K562 (cell line): Measurements from ENCODE around the gene PTGER3. TPM values are rescaled to one million over a fixed set of nuclear protein-coding genes. Genes with fewer than 3 reads are reported as not detected.
"Not testable (repeated sequence)": the region's sequence is repeated elsewhere in the genome, so short reads cannot be mapped to it uniquely, and the experiment has no call there.

Experiments used
- NR2C1 ChIP-seq, 2 experiments: fragments of 450-650 bp; IDR thresholded peaks; 2 replicates each; pipeline ENCODE4 v1.6.1; 2017; ENCODE audit warnings: mild to moderate bottlenecking in 2 of 2, antibody characterized with exemption in 1 of 2, inconsistent platforms in 1 of 2, missing compliant biosample characterization in 1 of 2, missing genetic modification characterization in 1 of 2
- ZBTB17 ChIP-seq: fragments of 450-650 bp; formaldehyde crosslinking; IDR thresholded peaks from 2 replicates; pipeline ENCODE4 v1.4.0; 2020; ENCODE audit warnings: mild to moderate bottlenecking
- ZNF41 ChIP-seq: fragments of 250-450 bp; sonication (Bioruptor Pico); conservative IDR thresholded peaks from 2 replicates; pipeline ENCODE4 v1.4.0; 2020; ENCODE audit warnings: mild to moderate bottlenecking
- polyA plus RNA-seq, 8 experiments: library from polyadenylated mRNA; depleted of rRNA in 4 of 8; stranded (reverse) in 5 of 8; unstranded in 3 of 8; fragments of >200 nt; fragmentation: Nextera tagmentation in 2 of 8; fragmentation: Illumina TruSeq in 1 of 8; extraction: Ambion mirVana in 2 of 8; extraction: Trizol in 1 of 8; gene quantifications; 2 replicates each; pipeline versions ENCODE4 v1.2.1 to v1.2.3, GENCODE V29; 2011 to 2014; ENCODE audit warnings: inconsistent platforms in 1 of 8, missing spikeins in 1 of 8
- total RNA-seq, 7 experiments: library from RNA; depleted of rRNA in 6 of 7; stranded (reverse); fragments of >200 nt in 6 of 7; fragmentation: Illumina TruSeq in 2 of 7; extraction: Trizol in 2 of 7; gene quantifications; 2 replicates each; pipeline versions ENCODE4 v1.2.1 to v1.2.3, GENCODE V29; 2011 to 2021; ENCODE audit warnings: low replicate concordance in 1 of 7
- TF ChIP-seq, protein P1 (sequence below), 3 experiments: fragments of 200-800 bp in 1 of 3; fragments of 250-450 bp in 1 of 3; fragments of 450-650 bp in 1 of 3; sonication (Bioruptor Pico) in 1 of 3; sonication (Bioruptor generic) in 1 of 3; formaldehyde crosslinking in 1 of 3; IDR thresholded peaks; 2 replicates each; pipeline versions ENCODE4 v1.6.1 to v1.8.0; 2016 to 2022; ENCODE audit warnings: mild to moderate bottlenecking in 2 of 3, missing genetic modification characterization in 2 of 3, missing compliant biosample characterization in 1 of 3, moderate library complexity in 1 of 3
- TF ChIP-seq, protein P2 (sequence below): fragments of 450-650 bp; IDR thresholded peaks from 2 replicates; pipeline ENCODE4 v1.6.1; 2017; ENCODE audit warnings: antibody characterized with exemption, mild to moderate bottlenecking
- TF ChIP-seq, protein P3 (sequence below), 2 experiments: IDR thresholded peaks in 1 of 2; conservative IDR thresholded peaks in 1 of 2; 2 replicates each; pipeline ENCODE4 v1.6.1; 2016; ENCODE audit warnings: low read depth in 2 of 2, mild to moderate bottlenecking in 1 of 2, missing compliant biosample characterization in 1 of 2, missing genetic modification characterization in 1 of 2, moderate library complexity in 1 of 2
- TF ChIP-seq, protein P4 (sequence below): sonication (generic); IDR thresholded peaks from 2 replicates; pipeline ENCODE4 v1.6.1; 2016

The PTGER3 gene
- total and polyA plus RNA-seq, 9 of the 15 experiments (the other 6 are each of a cell fraction or from before 2014, with no cell fraction given), result 3.8 to 28.5 (median 14.2) TPM

DNA sequence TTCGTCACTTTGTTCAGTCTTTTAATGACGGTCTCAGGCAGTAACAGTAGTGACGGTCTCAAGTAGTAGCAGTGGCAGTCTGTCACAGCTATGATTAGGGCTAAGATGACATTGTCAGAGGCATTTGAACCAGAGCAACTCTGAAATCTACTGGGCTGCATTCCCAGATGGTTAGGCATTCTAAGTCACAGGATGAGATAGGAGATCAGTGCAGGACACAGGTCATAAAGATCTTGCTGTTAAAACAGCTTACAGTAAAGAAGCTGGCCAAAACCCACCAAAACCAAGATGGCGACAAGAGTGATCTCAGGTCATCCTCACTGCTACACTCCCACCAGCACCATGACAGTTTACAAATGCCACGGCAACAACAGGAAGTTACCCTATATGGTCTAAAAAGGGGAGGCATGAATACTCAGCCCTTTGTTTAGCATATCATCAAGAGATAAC lies 61.8 kb downstream of the PTGER3 start (continued):
- TF ChIP-seq, protein P1, sequence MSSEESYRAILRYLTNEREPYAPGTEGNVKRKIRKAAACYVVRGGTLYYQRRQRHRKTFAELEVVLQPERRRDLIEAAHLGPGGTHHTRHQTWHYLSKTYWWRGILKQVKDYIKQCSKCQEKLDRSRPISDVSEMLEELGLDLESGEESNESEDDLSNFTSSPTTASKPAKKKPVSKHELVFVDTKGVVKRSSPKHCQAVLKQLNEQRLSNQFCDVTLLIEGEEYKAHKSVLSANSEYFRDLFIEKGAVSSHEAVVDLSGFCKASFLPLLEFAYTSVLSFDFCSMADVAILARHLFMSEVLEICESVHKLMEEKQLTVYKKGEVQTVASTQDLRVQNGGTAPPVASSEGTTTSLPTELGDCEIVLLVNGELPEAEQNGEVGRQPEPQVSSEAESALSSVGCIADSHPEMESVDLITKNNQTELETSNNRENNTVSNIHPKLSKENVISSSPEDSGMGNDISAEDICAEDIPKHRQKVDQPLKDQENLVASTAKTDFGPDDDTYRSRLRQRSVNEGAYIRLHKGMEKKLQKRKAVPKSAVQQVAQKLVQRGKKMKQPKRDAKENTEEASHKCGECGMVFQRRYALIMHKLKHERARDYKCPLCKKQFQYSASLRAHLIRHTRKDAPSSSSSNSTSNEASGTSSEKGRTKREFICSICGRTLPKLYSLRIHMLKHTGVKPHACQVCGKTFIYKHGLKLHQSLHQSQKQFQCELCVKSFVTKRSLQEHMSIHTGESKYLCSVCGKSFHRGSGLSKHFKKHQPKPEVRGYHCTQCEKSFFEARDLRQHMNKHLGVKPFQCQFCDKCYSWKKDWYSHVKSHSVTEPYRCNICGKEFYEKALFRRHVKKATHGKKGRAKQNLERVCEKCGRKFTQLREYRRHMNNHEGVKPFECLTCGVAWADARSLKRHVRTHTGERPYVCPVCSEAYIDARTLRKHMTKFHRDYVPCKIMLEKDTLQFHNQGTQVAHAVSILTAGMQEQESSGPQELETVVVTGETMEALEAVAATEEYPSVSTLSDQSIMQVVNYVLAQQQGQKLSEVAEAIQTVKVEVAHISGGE (CRISPR knock-in tag; IDR thresholded peaks at IDR 0.05), result peak in 1 of 3 experiments; percentile 59; a peak in 2 of 6 replicates
- TF ChIP-seq, protein P2, sequence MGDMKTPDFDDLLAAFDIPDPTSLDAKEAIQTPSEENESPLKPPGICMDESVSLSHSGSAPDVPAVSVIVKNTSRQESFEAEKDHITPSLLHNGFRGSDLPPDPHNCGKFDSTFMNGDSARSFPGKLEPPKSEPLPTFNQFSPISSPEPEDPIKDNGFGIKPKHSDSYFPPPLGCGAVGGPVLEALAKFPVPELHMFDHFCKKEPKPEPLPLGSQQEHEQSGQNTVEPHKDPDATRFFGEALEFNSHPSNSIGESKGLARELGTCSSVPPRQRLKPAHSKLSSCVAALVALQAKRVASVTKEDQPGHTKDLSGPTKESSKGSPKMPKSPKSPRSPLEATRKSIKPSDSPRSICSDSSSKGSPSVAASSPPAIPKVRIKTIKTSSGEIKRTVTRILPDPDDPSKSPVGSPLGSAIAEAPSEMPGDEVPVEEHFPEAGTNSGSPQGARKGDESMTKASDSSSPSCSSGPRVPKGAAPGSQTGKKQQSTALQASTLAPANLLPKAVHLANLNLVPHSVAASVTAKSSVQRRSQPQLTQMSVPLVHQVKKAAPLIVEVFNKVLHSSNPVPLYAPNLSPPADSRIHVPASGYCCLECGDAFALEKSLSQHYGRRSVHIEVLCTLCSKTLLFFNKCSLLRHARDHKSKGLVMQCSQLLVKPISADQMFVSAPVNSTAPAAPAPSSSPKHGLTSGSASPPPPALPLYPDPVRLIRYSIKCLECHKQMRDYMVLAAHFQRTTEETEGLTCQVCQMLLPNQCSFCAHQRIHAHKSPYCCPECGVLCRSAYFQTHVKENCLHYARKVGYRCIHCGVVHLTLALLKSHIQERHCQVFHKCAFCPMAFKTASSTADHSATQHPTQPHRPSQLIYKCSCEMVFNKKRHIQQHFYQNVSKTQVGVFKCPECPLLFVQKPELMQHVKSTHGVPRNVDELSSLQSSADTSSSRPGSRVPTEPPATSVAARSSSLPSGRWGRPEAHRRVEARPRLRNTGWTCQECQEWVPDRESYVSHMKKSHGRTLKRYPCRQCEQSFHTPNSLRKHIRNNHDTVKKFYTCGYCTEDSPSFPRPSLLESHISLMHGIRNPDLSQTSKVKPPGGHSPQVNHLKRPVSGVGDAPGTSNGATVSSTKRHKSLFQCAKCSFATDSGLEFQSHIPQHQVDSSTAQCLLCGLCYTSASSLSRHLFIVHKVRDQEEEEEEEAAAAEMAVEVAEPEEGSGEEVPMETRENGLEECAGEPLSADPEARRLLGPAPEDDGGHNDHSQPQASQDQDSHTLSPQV, result peak; percentile 68; the same call in 1 of the 2 replicates
- TF ChIP-seq NR2C1 (IDR thresholded peaks at IDR 0.05), result not testable (repeated sequence)
- 0 out of 2 replicates have a peak, but pooled peaks have one; percentile 43 for TF ChIP-seq NR2C1 (tag; IDR thresholded peaks at IDR 0.05)
- TF ChIP-seq, protein P3, sequence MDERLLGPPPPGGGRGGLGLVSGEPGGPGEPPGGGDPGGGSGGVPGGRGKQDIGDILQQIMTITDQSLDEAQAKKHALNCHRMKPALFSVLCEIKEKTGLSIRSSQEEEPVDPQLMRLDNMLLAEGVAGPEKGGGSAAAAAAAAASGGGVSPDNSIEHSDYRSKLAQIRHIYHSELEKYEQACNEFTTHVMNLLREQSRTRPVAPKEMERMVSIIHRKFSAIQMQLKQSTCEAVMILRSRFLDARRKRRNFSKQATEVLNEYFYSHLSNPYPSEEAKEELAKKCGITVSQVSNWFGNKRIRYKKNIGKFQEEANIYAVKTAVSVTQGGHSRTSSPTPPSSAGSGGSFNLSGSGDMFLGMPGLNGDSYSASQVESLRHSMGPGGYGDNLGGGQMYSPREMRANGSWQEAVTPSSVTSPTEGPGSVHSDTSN (CRISPR knock-in tag; IDR thresholded peaks at IDR 0.05; ENCODE audit: low read depth), result not testable (repeated sequence)
- TF ChIP-seq, protein P3 (tag; conservative IDR thresholded peaks at IDR 0.05; ENCODE audit: low read depth), result peak; percentile 59; the same call in 1 of the 2 replicates
- TF ChIP-seq, protein P4, sequence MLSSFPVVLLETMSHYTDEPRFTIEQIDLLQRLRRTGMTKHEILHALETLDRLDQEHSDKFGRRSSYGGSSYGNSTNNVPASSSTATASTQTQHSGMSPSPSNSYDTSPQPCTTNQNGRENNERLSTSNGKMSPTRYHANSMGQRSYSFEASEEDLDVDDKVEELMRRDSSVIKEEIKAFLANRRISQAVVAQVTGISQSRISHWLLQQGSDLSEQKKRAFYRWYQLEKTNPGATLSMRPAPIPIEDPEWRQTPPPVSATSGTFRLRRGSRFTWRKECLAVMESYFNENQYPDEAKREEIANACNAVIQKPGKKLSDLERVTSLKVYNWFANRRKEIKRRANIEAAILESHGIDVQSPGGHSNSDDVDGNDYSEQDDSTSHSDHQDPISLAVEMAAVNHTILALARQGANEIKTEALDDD, result peak; percentile 40; the same call in 1 of the 2 replicates
- TF ChIP-seq ZBTB17 (CRISPR knock-in tag), result peak; percentile 62; the same call in 1 of the 2 replicates
- TF ChIP-seq ZNF41 (CRISPR knock-in tag), result 0 out of 2 replicates have a peak, but pooled peaks have one; percentile 5
